HUES6 (cell line): Measurements from ENCODE around the gene PDS5A.
"Not testable (repeated sequence)": the region's sequence is repeated elsewhere in the genome, so short reads cannot be mapped to it uniquely, and the experiment has no call there.

Source experiments
- H3K27ac ChIP-seq: 2 replicates; pipeline ENCODE4 v1.7.0; 2013; ENCODE audit warnings: low read depth, mild to moderate bottlenecking, low read length, inconsistent platforms
- H3K27me3 ChIP-seq: 2 replicates; pipeline ENCODE4 v1.6.1; 2013; ENCODE audit warnings: low read length; ENCODE audit not compliant: control insufficient read depth, insufficient read depth
- H3K36me3 ChIP-seq: 2 replicates; pipeline ENCODE4 v1.6.1; 2013; ENCODE audit warnings: low read length; ENCODE audit not compliant: control insufficient read depth, insufficient read depth
- H3K4me1 ChIP-seq: 2 replicates; pipeline ENCODE4 v1.6.1; 2013; ENCODE audit warnings: low read length; ENCODE audit not compliant: control insufficient read depth, insufficient read depth
- H3K4me3 ChIP-seq: 2 replicates; pipeline ENCODE4 v1.5.1; 2013; ENCODE audit warnings: low read depth, low read length
- H3K9ac ChIP-seq: one replicate; pipeline ENCODE4 v1.6.1; 2013; ENCODE audit warnings: mild to moderate bottlenecking, low read length
- H3K9me3 ChIP-seq: 2 replicates; pipeline ENCODE4 v1.6.1; 2013; ENCODE audit warnings: low read depth, low read length; ENCODE audit not compliant: control insufficient read depth, insufficient read depth

The PDS5A gene

DNA sequence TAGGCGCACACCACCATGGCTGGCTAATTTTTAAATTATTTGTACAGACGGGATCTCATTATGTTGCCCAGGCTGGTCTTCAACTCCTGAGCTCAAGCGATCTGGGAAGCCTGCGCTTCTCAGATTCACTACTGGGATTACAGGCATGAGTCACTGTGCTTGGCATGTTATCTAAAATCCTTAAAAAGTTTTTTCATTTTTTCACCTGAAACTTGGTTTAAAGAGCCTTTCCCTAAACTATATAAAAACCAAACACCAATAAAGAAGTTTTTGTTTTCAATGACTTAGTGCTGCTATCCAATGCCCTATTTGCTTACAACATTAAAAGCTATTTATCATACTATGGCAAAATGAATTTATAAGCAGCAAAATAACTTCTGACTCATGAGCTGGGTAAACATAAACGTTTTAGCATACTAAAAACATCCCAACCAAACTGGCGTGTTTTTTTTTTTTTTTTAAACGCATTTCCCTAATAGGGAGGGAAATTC, 151.9 kb downstream of the PDS5A start:
- H3K9me3 ChIP-seq: no peaks in the 10 kb centered on the region
- no peaks in the 10 kb centered on the region for H3K27me3 ChIP-seq
- H3K27ac ChIP-seq: no peak overlapping the region
- no peak overlapping the region for H3K9ac ChIP-seq
- no peak overlapping the region for H3K4me3 ChIP-seq
- H3K4me1 ChIP-seq: peaks cover 3% of the 10 kb centered on the region; the same call in 1 of the 2 replicates
- peaks cover 48% of the 10 kb centered on the region for H3K36me3 ChIP-seq

DNA sequence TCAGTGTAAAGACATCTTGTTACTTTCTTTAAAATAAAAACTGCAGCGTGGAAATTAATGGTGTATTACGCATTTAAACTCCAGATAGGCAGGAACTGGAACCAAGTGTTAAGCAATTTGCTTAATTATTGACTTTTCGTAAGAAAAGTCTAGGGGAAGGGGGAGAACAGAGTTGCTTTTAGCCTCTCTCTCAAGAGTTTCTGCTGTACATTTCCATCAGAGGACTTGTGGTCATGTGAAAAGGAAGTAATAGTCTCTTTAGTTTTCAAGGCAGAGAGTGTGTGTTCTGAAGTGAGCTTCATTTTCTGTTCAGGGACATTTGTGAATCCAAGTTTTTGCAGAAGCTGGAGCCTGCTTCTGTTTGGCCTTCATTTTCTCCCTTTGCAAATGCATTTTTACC, 152.6 kb downstream of the PDS5A start:
- Histone ChIP-seq H3K9me3 (no peaks in the 10 kb centered on the region), H3K9ac (no peak overlapping the region), H3K27ac (no peak overlapping the region), H3K4me1 (peaks cover 10% of the 10 kb centered on the region; the same call in 1 of the 2 replicates), H3K36me3 (peaks cover 43% of the 10 kb centered on the region), H3K27me3 (no peaks in the 10 kb centered on the region), H3K4me3 (no peak overlapping the region)

DNA sequence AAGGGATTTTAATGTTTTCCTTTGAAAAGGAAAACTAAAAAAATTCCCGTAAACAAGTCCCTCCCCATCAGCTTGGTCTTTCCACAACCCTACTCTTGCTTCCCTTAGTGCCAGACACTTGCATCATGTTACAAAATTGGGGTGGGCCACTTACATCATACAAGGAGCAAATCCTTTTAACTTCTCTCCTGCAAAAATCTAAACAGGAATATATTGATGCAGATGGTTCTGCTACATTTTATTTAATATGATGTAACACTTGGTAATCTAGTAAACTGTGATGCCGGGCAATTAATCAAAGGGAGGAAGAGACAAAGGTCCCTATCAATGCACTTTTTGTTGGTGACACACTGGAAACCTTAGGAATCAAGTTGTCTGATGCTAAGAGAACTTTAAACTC, 154.5 kb downstream of the PDS5A start:
- H3K27ac ChIP-seq: no peak overlapping the region
- peaks cover 29% of the 10 kb centered on the region for H3K36me3 ChIP-seq
- H3K9me3 ChIP-seq: no peaks in the 10 kb centered on the region
- H3K9ac ChIP-seq: no peak overlapping the region
- peaks cover 10% of the 10 kb centered on the region; the same call in 1 of the 2 replicates for H3K4me1 ChIP-seq
- no peak overlapping the region for H3K4me3 ChIP-seq
- no peaks in the 10 kb centered on the region for H3K27me3 ChIP-seq

DNA sequence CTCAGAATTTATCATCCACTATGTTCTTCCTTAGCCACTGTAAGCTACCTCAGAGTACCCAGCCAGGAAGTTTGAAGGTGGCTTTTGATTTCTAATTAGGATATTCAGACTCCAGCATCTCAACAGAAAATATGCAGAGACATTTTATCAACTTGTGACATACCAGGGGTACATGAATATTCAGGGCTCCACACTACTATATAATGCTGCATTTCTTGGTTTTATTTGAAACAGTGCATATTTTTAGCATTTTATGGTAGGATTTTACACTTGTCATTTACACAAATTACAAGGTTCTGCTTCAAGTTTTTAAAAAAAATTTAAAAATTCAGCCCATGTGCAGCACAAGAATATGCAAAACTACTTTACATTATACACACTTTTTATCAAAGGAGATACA, 155.0 kb downstream of the PDS5A start:
- Histone ChIP-seq H3K9ac (no peak overlapping the region), H3K27ac (no peak overlapping the region), H3K9me3 (no peaks in the 10 kb centered on the region), H3K4me1 (peaks cover 10% of the 10 kb centered on the region; the same call in 1 of the 2 replicates), H3K4me3 (no peak overlapping the region), H3K27me3 (no peaks in the 10 kb centered on the region), H3K36me3 (peaks cover 24% of the 10 kb centered on the region)

DNA sequence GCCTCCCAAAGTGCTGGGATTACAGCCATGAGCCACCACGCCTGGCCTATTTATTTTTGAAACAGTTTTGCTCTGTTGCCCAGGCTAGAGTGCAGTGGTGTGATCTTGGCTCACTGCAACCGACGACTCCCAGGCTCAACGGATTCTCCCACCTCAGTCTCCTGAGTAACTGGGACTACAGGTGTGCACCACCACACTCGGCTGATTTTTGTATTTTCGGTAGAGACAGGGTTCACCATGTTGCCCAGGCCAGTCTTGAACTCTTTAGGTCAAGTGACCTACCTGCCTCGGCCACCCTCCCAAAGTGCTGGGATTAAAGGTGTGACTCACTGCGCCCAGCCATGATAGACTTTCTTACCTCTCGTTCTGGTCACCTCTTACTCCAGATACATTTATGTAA, 155.8 kb downstream of the PDS5A start:
- H3K9ac ChIP-seq: no peak overlapping the region
- H3K4me3 ChIP-seq: no peak overlapping the region
- H3K9me3 ChIP-seq: no peaks in the 10 kb centered on the region
- H3K27ac ChIP-seq: no peak overlapping the region
- no peaks in the 10 kb centered on the region for H3K27me3 ChIP-seq
- H3K36me3 ChIP-seq: peaks cover 19% of the 10 kb centered on the region
- H3K4me1 ChIP-seq: peaks cover 10% of the 10 kb centered on the region; the same call in 1 of the 2 replicates

DNA sequence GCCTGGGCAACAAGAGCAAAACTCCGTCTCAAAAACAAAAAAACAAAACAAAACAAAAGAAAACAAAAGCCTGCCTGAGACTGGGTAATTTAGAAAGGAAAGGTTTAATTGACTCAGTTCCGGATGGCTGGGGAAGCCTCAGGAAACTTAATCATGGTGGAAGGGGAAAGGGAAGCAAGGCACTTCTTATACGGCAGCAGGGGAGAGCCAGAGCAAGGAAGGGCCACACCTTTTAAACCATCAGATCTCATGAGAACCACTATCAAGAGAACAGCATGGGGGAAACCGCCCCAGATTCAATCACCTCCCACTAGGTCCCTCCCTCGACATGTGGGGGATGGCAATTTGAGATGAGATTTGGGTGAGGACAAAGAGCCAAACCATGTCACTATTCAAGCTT, 157.5 kb downstream of the PDS5A start:
- Histone ChIP-seq H3K27me3 (no peaks in the 10 kb centered on the region), H3K9ac (no peak overlapping the region), H3K9me3 (no peaks in the 10 kb centered on the region), H3K36me3 (peaks cover 10% of the 10 kb centered on the region), H3K27ac (no peak overlapping the region), H3K4me1 (peaks cover 10% of the 10 kb centered on the region; the same call in 1 of the 2 replicates), H3K4me3 (no peak overlapping the region)

DNA sequence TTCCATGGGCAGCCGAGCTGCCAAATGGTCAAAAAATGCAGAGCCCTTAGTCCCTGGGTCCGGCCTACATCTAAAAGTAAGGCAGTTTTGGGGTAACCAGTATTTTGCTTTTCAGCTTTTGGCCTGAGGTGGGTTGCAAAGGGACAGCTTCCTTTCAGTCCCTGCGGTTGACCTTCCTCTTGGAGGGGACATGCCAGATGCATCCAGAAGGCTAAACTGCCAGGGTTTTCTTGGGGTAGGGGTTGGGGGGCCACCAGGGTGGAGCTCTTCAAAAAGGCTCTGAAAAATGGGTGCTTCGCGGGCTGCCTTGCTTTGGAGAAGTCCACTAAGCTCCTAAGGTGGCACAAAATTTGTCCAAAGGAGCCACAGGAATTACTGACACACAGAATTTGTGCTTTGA, 159.1 kb downstream of the PDS5A start:
- Histone ChIP-seq H3K36me3 (peaks cover 3% of the 10 kb centered on the region), H3K4me3 (no peak overlapping the region), H3K4me1 (peaks cover 10% of the 10 kb centered on the region; the same call in 1 of the 2 replicates), H3K27ac (no peak overlapping the region), H3K9me3 (no peaks in the 10 kb centered on the region), H3K27me3 (no peaks in the 10 kb centered on the region), H3K9ac (no peak overlapping the region)

DNA sequence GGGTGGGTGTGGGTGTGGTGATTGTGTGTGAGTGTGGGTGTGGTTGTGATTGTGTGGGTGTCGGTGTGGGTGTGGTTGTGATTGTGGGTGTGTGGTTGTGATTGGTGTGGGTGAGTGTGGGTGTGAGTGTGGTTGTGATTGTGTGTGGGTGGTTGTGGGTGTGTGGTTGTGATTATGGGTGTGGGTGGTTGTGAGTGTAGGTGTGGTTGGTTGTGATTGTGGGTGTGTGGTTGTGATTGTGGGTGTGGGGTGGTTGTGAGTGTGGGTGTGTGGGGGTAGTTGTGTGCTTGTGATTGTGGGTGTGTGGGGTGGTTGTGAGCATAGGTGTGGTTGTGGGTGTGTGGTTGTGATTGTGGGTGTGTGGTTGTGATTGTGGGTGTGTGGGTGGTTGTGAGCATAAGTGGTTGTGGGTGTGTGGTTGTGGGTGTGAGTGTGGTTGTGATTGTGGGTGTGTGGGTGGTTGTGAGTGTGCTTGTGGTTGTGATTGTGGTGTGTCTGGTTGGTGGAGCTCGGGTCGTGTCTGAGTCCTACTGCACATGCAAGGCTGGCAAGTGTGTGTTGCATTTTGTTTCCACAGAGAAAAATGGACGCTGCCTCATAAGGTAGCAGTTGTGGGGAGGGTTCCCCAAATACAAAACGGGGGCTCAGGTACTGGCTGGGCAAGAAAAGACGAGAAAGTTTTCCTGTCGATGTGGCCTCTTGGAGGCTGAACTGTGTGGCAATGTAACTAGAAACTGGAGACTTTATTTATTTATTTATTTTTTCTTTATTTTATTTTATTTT, 163.1 kb downstream of the PDS5A start:
- Histone ChIP-seq H3K27me3 (no peaks in the 10 kb centered on the region), H3K27ac (no peak overlapping the region), H3K4me1 (no peaks in the 10 kb centered on the region), H3K4me3 (no peak overlapping the region), H3K9ac (no peak overlapping the region), H3K36me3 (no peaks in the 10 kb centered on the region), H3K9me3 (no peaks in the 10 kb centered on the region)

DNA sequence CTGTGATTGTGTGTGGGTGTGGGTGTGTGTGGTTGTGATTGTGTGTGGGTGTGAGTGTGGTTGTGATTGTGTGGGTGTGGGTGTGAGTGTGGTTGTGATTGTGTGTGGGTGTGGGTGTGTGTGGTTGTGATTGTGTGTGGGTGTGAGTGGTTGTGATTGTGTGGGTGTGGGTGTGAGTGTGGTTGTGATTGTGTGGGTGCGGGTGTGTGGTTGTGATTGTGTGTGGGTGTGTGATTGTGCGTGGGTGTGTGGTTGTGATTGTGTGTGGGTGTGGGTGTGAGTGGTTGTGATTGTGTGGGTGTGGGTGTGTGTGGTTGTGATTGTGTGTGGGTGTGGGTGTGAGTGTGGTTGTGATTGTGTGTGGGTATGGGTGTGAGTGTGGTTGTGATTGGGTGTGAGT, 163.9 kb downstream of the PDS5A start:
- not testable (repeated sequence) for H3K4me3 ChIP-seq, H3K27me3 ChIP-seq, H3K9ac ChIP-seq, H3K4me1 ChIP-seq, H3K9me3 ChIP-seq, H3K27ac ChIP-seq, H3K36me3 ChIP-seq

DNA sequence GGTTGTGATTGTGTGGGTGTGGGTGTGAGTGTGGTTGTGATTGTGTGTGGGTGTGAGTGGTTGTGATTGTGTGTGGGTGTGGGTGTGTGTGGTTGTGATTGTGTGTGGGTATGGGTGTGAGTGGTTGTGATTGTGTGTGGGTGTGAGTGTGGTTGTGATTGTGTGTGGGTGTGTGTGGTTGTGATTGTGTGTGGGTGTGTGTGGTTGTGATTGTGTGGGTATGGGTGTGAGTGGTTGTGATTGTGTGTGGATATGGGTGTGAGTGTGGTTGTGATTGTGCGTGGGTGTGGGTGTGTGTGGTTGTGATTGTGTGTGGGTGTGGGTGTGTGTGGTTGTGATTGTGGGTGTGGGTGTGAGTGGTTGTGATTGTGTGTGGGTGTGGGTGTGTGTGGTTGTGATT, 164.7 kb downstream of the PDS5A start:
- not testable (repeated sequence) for H3K36me3 ChIP-seq, H3K4me1 ChIP-seq, H3K27me3 ChIP-seq, H3K27ac ChIP-seq, H3K4me3 ChIP-seq, H3K9me3 ChIP-seq, H3K9ac ChIP-seq

DNA sequence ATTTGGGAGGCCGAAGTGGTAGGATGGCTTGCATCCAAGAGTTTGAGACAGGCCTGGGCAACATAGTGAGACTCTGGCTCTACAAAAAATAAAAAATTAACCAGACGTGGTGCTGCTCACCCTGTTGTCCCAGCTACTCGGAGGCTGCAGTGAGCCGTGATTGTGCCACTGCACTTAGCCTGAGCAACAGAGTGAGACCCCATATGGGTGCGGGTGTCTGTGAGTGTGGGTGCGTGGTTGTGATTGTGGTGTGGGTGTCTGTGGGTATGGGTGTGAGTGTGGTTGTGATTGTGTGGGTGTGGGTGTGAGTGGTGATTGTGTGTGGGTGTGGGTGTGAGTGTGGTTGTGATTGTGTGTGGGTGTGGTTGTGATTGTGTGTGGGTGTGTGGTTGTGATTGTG, 165.2 kb downstream of the PDS5A start:
- no peaks in the 10 kb centered on the region for H3K9me3 ChIP-seq
- H3K36me3 ChIP-seq: no peaks in the 10 kb centered on the region

More for the DNA sequence above, 165.2 kb downstream of the PDS5A start:
- no peaks in the 10 kb centered on the region for H3K4me1 ChIP-seq
- H3K27ac ChIP-seq: no peak overlapping the region
- no peaks in the 10 kb centered on the region for H3K27me3 ChIP-seq
- H3K9ac ChIP-seq: no peak overlapping the region
- no peak overlapping the region for H3K4me3 ChIP-seq
